NCI-H446 treated with DMSO at 0.1 percent for 48 hours (cell line): ENCODE measurements around the gene RPL28.

Experiments used
- DNase-seq: peaks from one replicate; lab custom pipeline; 2025; lab: John Stamatoyannopoulos, UW

Gene RPL28

GRCh38 chr19:55451163-55451964 lies 65.6 kb downstream of the RPL28 start:
- DNase-seq, result no peak

GRCh38 chr19:55451965-55452748 lies 66.4 kb downstream of the RPL28 start:
- no peak for DNase-seq
